HG02588 (cell line): ENCODE measurements around the gene ATAD2B.
A peak's percentile ranks its signal among the peaks of the same experiment; 100 is the strongest.

ENCODE experiments used
- ATAC-seq: cut with Tn5 transposase; IDR thresholded peaks from one replicate; pipeline ENCODE4 v1.9.1; 2021; ENCODE audit warnings: mild to moderate bottlenecking, moderate library complexity; ENCODE audit not compliant: unreplicated experiment

Gene ATAD2B

DNA sequence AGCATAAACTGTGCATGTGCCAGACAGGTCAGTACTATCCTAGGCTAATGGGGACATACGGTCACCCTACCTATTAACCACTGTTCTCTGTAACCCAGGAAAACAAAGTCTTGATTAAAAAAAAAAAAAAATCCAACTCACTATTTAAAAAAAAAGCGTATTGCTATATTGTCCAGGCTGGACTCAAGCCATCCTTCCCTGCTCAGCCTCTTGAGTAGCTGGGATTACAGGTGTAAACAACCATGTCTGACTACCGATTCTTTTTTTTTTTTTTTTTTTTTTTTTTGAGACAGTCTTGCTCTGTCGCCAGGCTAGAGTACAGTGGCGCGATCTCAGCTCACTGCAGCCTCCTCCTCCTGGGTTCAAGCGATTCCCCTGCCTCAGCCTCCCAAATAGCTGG lies 11.6 kb downstream of the ATAD2B start:
- ATAC-seq = no peak

- ATAC-seq = no peak
Observed at GRCh38 chr2:23912054-23912453, 14.9 kb downstream of the ATAD2B start.

DNA sequence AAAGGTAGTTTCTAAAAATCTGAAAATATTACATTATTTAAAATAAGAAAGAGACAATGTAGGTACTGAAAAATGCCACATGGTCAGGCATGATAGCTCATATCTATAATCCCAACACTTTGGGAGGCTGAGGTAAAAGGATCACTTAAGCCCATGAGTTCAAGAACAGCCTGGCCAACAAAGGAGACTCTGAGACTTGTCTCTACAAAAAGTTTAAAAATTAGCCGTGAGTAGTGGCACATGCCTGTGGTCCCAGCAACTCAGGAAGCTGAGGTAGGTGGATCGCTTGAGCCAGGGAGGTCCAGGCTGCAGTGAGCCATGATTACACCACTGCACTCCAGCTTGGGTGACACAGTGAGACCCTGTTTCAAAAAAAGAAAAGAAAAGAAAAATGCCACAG lies 21.8 kb downstream of the ATAD2B start:
- no peak for ATAC-seq

DNA sequence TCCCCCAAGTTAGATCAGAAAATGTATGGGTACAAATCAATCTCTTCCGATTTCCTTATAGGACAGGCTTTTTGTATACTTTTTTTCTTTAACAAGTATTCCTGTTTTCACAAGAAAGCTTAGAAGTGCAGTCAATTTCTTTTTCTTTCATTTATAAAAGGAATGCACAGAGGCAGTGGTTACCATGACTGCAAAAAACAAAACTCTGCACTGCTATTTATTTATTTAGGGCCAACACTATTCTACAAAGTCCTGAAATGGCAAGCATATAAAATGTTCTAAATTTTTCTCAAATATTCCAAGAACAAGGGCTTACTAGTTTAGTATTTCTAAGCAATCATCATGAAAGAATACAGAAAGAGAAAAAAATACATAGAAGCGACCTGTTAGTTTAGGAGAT lies 22.2 kb downstream of the ATAD2B start:
- no peak for ATAC-seq

- no peak for ATAC-seq
Observed at GRCh38 chr2:23904215-23904614, 22.7 kb downstream of the ATAD2B start.

DNA sequence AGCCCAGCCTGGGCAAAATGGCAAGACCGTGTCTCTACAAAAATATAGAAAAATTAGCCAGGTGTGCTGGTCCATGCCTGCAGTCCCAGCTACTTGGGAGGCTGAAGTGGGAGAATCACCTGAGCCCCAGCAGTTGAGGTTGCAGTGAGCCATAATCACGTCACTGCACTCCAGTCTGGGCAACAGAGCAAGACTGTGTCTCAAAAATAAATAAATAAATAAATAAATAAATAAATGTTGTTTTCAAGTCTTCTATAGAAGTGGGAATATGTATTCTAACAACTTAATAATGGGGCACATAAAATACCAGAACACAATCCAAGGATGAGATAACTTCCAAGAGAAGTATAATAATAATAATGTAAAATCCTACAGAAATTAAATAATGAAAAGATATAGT lies 23.9 kb downstream of the ATAD2B start:
- ATAC-seq = no peak

DNA sequence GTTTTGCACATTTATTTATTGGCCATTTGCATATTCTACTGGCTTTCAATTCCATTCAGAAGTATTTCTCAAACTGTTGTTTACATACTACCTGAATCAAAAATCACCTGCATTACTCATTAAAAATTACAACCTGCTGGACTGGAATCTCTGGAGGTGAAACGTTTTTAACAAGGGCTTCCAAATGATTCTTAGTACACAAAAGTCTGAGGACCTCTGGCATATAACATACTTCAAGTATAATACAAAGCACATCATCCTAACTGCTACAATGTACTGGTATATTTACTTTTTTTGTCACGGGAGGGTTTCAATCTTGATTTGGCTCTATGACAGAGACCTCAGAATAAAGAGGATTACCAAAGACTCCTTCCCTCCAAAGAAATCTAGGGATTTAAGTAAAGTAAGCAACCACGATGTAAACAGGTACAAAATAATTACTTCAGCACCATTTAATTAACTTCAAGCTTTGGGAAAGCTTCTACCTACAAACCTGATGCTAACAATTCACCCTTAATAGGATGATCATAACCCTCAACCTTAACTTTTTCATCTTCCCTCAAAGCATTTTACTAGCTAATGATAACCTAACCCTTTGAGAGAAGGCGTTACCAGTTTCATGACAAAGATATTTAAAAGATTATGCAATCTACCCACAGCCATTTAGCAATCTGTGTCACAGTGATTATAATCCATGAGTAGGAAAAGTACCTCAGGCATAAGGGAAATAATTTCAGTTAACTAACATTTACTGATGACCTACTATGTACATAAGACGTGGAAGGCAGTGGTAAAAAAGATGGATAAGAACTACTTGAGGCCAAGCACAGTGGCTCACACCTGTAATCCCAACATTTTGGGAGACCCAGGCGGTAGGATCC lies 24.7 kb downstream of the ATAD2B start:
- no peak for ATAC-seq

DNA sequence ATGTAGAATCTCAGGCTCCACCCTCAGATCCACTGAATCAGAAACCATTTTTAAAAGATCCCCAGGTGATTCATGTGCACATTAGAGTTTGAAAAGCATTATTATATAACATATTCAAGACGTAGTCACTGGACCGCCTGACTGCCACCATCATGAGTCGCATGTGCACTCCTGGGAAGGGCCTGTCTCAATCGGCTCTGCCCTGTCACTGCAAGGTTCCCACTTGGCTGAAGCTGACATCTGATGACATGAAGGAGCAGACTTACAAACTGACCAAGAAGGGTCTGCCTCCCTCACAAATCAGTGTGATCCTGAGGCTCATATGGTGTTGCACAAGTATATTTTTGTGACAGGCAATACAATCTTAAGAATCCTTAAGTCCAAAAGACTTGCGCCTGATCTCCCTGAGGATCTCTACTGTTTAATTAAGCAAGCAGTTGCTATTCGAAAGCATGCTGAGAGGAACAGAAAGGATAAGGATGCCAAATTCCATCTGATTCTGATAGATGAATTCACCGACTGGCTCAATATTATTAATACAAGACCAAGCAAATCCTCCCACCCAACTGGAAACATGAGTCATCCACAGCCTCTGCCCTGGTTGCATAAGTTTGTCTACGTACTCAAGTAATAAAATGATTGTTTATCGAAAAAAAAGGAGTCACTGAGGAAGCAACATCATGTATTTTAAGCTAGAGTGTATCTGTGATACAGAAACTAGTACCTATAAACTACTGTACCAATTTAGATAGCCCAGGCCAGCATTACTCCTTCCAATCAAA lies 26.2 kb downstream of the ATAD2B start:
- no peak for ATAC-seq

DNA sequence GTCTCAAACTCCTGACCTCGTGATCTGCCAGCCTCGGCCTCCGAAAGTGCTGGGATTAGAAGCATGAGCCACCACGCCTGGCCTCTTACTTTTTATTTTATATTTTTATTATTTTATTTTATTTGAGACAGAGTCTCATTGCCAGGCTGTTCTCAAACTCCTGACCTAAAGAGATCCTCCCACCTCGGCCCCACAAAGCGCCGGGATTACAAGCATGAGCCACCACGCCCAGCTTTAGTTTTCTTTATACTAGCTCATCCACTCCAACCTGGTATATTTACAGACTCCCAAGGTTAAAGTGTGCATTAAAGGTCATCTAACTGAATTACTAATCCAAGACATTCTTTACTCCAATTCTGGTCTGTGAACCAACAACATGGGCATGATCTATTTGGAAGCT lies 26.8 kb downstream of the ATAD2B start:
- no peak for ATAC-seq

- no peak for ATAC-seq
Observed at GRCh38 chr2:23871206-23871605, 55.7 kb downstream of the ATAD2B start.

GRCh38 chr2:23867449-23867848 lies 59.5 kb downstream of the ATAD2B start:
- no peak for ATAC-seq

GRCh38 chr2:23862716-23863426 lies 64.1 kb downstream of the ATAD2B start:
- ATAC-seq = no peak

GRCh38 chr2:23861952-23862351 lies 65.0 kb downstream of the ATAD2B start:
- ATAC-seq = no peak

GRCh38 chr2:23859983-23860382 lies 66.9 kb downstream of the ATAD2B start:
- no peak for ATAC-seq

DNA sequence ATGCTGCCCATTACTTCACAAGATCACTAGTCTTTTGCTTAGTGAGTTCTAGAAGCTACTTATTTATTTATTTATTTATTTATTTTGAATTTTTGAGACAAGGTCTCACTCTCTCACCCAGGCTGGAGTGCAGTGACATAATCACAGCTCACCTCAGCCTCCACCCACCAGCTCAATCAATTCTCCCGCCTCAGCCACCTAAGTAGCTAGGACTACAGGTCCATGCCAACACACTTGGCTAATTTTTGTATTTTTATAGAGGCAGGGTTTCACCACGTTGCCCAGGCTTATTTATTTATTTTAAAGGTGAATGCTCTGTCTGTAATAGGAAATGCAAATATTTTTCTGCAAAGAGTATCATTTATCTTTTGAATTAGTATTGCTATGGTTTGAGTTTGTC lies 67.7 kb downstream of the ATAD2B start:
- ATAC-seq = no peak

- ATAC-seq = peak; percentile 71
Observed at GRCh38 chr2:23850564-23851256, 76.2 kb downstream of the ATAD2B start.

DNA sequence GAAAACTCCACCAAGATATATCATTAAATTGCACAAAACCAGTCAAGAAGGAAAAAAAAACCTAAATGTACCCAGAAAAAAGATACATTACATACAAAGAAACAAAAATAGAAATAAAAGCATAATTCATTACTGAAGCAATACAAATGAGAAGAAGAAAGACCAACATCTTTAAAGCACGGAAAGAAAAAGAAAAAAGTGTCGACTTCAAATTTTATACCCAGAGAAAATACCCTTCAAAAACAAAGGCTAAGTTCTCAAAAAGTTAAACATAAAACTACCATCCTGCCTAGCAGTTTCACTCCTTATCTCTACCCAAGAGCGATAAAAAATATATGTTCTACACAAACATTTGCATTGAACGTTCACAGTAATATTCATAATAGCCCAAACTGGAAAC lies 82.0 kb downstream of the ATAD2B start:
- no peak for ATAC-seq

- ATAC-seq = no peak
Observed at GRCh38 chr2:23843051-23843976, 83.6 kb downstream of the ATAD2B start.

- ATAC-seq = no peak
Observed at GRCh38 chr2:23839919-23840578, 86.9 kb downstream of the ATAD2B start.
